GM21381 (cell line): ENCODE results near the gene IQSEC3.
A peak's percentile ranks its signal among the peaks of the same experiment; 100 is the strongest.
"Not testable (repeated sequence)": the region's sequence is repeated elsewhere in the genome, so short reads cannot be mapped to it uniquely, and the experiment has no call there.

ENCODE experiments used
- ATAC-seq: cut with Tn5 transposase; IDR thresholded peaks from one replicate; pipeline ENCODE4 v1.9.1; 2021; ENCODE audit warnings: mild to moderate bottlenecking, moderate library complexity; ENCODE audit not compliant: unreplicated experiment

IQSEC3 gene

GRCh38 chr12:52902-53734, 13.4 kb upstream of the IQSEC3 start:
- ATAC-seq = not testable (repeated sequence)

- ATAC-seq = no peak
Measured at GRCh38 chr12:53735-54730, 12.5 kb upstream of the IQSEC3 start.

GRCh38 chr12:54750-55535, 11.6 kb upstream of the IQSEC3 start:
- ATAC-seq = no peak

GRCh38 chr12:56683-57346, 9.8 kb upstream of the IQSEC3 start:
- no peak for ATAC-seq

- no peak for ATAC-seq
Measured at GRCh38 chr12:57539-57938, 9.0 kb upstream of the IQSEC3 start.

GRCh38 chr12:58832-59231, 7.7 kb upstream of the IQSEC3 start:
- ATAC-seq = no peak

GRCh38 chr12:61845-62244, 4.7 kb upstream of the IQSEC3 start:
- ATAC-seq = not testable (repeated sequence)

GRCh38 chr12:65491-66063, 990 bp upstream of the IQSEC3 start:
- not testable (repeated sequence) for ATAC-seq

GRCh38 chr12:66782-67504, 376 bp downstream of the IQSEC3 start:
- ATAC-seq = peak; percentile 69

- not testable (repeated sequence) for ATAC-seq
Measured at GRCh38 chr12:69677-70076, 3.1 kb downstream of the IQSEC3 start.

GRCh38 chr12:70541-70940, 4.0 kb downstream of the IQSEC3 start:
- ATAC-seq = not testable (repeated sequence)

GRCh38 chr12:72018-72417, 5.5 kb downstream of the IQSEC3 start:
- not testable (repeated sequence) for ATAC-seq

GRCh38 chr12:74420-75190, 8.0 kb downstream of the IQSEC3 start:
- ATAC-seq = not testable (repeated sequence)

GRCh38 chr12:75541-75940, 9.0 kb downstream of the IQSEC3 start:
- not testable (repeated sequence) for ATAC-seq

- not testable (repeated sequence) for ATAC-seq
Measured at GRCh38 chr12:76102-76501, 9.5 kb downstream of the IQSEC3 start.

- not testable (repeated sequence) for ATAC-seq
Measured at GRCh38 chr12:76551-76950, 10.0 kb downstream of the IQSEC3 start.

GRCh38 chr12:77101-77719, 10.6 kb downstream of the IQSEC3 start:
- not testable (repeated sequence) for ATAC-seq
